Spleen (tissue), 7 donors: ENCODE data around the gene HLA-DMB.

Experiments used
- CTCF ChIP-seq, 11 experiments: fragments of 200-600 bp in 7 of 11; fragments of 450-650 bp in 4 of 11; sonication (generic) in 4 of 11; IDR thresholded peaks in 8 of 11; conservative IDR thresholded peaks in 3 of 11; 1 replicate in 7 of 11; 2 replicates in 4 of 11; pipeline versions ENCODE4 v1.4.0 to v1.8.0; 2016 to 2021; ENCODE audit warnings: antibody characterized with exemption in 11 of 11, inconsistent platforms in 4 of 11, mild to moderate bottlenecking in 1 of 11
- POLR2AphosphoS5 ChIP-seq, 3 donors: sonication (generic); formaldehyde crosslinking; IDR thresholded peaks; one replicate each; pipeline ENCODE4 v1.5.1; 2017; ENCODE audit warnings: antibody characterized with exemption in 3 of 3
- donor health status: DM: no; HTN: no; CAD: no; lungs with moderate emphysema.
- donor health status: DM: no; HTN: no; CAD: no.
- donor health status: DM: no; HTN: no; CAD: no.

- peak in 8 of 11 experiments; percentile 6 to 43 (median 24) for TF ChIP-seq CTCF (IDR thresholded peaks at IDR 0.05 in 8 of 11, conservative IDR thresholded peaks at IDR 0.05 in 3 of 11)
- TF ChIP-seq POLR2AphosphoS5 (IDR thresholded peaks at IDR 0.05) = no peak
Measured at GRCh38 chr6:32954986-32955802, 14.4 kb upstream of the HLA-DMB start.
